Smooth muscle cell of trachea (primary cell): Measurements from ENCODE around the gene COL2A1. TPM values are rescaled to one million over a fixed set of nuclear protein-coding genes. Genes with fewer than 3 reads are reported as not detected.

Source experiments
- total RNA-seq: library from RNA; depleted of rRNA; stranded (reverse); fragments of >200 nt; gene quantifications from 2 replicates; pipeline ENCODE4 v1.2.1, GENCODE V29; 2014

The COL2A1 gene
- total RNA-seq = under 0.01 and 0.15 TPM in 2 replicates

DNA sequence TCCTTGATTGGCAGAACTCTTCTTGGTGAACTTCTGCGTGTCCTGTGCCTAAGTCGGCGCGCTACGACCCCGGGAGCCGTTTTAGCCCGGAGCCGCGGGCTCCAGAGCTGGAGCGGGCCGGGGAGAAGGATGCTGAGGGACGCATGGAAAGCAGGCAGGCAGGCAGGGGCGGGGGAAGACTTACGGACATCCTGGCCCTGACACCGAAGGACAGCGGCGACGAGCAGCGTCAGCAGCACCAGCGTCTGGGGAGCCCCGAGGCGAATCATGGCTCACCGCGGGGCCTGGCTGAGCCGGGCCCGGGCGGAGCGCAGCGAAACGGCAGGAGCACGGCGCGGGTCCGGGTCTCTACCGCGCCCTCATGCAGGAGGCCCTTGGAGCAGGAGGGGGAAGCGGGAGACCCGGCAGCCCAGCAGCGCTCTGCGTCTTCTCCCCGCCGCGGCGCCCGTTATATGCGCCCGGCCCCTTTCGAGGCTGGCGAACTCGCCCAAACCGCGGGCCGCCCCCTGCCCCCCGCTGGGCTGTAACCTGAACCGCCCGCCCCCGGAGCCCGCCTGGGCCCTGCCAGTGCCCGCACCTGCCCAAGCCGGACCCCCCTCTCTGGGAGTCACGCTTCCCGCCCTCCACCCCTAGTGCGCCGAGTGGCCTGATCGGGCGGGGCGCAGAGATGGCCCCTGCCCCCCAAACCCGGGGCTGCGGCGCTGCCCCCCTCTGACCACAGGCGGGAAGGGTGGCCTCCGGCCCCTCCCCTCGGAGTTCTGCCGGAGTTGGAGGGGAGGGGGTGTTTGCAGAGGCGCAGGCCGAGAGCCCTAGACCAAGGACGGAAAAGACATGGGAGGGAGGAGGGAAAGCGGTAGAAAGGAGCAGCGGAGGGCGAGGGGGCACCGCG lies at the start of gene COL2A1:
TSS of gene COL2A1 (minus strand) at position 424 of the 889 bp plus-strand sequence. CDS start at position 269, 155 bp downstream.

DNA sequence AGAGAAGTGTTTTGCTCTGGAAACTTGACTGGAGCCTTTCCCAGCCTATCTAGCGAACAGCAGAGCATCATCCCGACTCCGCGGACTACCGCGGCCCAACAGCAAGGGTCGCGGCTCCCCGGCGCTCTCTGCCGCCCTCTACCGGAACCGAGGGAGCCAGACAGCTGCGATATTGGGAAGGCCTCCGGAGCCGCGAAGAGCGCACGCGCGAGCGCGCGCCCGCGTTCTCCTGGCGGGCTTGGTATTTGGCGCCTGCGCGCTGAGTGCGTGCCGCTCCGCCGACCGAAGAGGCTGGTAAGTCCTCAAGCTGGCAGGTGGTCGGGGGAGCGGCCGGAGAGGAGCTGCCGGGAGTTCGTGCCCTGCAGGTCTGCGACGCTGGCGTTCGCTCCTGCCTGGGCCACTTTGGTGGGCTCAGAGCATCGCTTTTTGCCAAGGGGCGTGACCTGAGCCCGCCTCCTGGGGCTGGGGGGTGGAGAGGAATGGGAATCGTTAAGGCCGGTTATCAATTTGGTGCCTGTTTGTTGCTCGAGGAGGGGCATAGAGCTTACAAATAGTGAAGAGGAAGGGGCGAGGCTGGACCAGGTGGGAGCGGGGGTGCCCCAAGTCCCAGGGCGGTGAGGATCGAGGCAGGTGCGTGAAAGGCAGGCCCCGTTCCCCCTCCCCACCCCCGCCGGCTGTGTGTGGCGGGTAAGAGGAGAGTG lies 40.8 kb downstream of the COL2A1 start, which contains the start of gene TMEM106C:
TSS of gene TMEM106C (plus strand) at position 257 of the 701 bp plus-strand sequence. CDS start 641 bp downstream, outside the sequence.

Other genes starting within 250 kb of the COL2A1 start
- 6.8 and 10.8 TPM in 2 replicates for gene RAPGEF3, start 245.6 kb downstream of the COL2A1 start, total RNA-seq
- 11.3 and 28.1 TPM in 2 replicates for gene SLC48A1, start 231.2 kb downstream of the COL2A1 start, total RNA-seq
- gene HDAC7, start 184.6 kb downstream of the COL2A1 start, total RNA-seq = 37.2 and 49.3 TPM in 2 replicates
- gene VDR, start 99.5 kb downstream of the COL2A1 start, total RNA-seq = 6.5 and 17.0 TPM in 2 replicates
- gene TMEM106C, start 40.9 kb downstream of the COL2A1 start, total RNA-seq = 71.8 and 130 TPM in 2 replicates
- gene SENP1, start 101.6 kb upstream of the COL2A1 start, total RNA-seq = 18.3 and 19.4 TPM in 2 replicates
- gene PFKM, start 114.9 kb upstream of the COL2A1 start, total RNA-seq = 102 and 109 TPM in 2 replicates
- gene ASB8, start 153.0 kb upstream of the COL2A1 start, total RNA-seq = 24.3 and 34.6 TPM in 2 replicates
- gene CCDC184, start 179.2 kb upstream of the COL2A1 start, total RNA-seq = 0.15 and 0.33 TPM in 2 replicates
- gene OR10AD1, start 198.8 kb upstream of the COL2A1 start, total RNA-seq = not detected in 2 replicates